GM23338 (cell line): Measurements from ENCODE around the gene PTPRN2. TPM values are rescaled to one million over a fixed set of nuclear protein-coding genes. Genes with fewer than 3 reads are reported as not detected.

Experiments
- ATAC-seq: fragments of 200-7000 bp; cut with Tn5 transposase; 3 replicates; pipeline ENCODE4 v1.9.1; 2020
- DNase-seq: peaks from one replicate; pipeline ENCODE4 v3.0.0-alpha.2; 2015; ENCODE audit warnings: low spot score
- H2AFZ ChIP-seq: fragments of 200-600 bp; sonication (generic); 2 replicates; pipeline ENCODE4 v1.8.0; 2016; ENCODE audit warnings: antibody characterized with exemption, mild to moderate bottlenecking, moderate library complexity
- H3F3A ChIP-seq: fragments of 200-600 bp; sonication (generic); replicated peaks from 2 replicates; pipeline ENCODE4 v1.8.0; 2017; ENCODE audit warnings: antibody characterized with exemption, mixed run types, low read depth
- H3K27ac ChIP-seq: fragments of 200-600 bp; sonication (generic); 2 replicates; pipeline ENCODE4 v1.6.1; 2016; ENCODE audit warnings: low read depth
- H3K27me3 ChIP-seq: fragments of 200-600 bp; sonication (generic); 2 replicates; pipeline ENCODE4 v1.8.0; 2016; ENCODE audit warnings: mild to moderate bottlenecking, mixed run types, moderate library complexity; ENCODE audit not compliant: insufficient read depth
- H3K36me3 ChIP-seq: fragments of 200-600 bp; sonication (generic); 2 replicates; pipeline ENCODE4 v1.8.0; 2016; ENCODE audit warnings: mild to moderate bottlenecking; ENCODE audit not compliant: insufficient read depth
- H3K4me1 ChIP-seq: fragments of 200-600 bp; sonication (generic); 2 replicates; pipeline ENCODE4 v1.8.0; 2016; ENCODE audit warnings: mild to moderate bottlenecking, moderate library complexity; ENCODE audit not compliant: insufficient read depth
- H3K4me2 ChIP-seq: fragments of 200-600 bp; sonication (generic); 2 replicates; pipeline ENCODE4 v1.7.1; 2017; ENCODE audit warnings: mixed run types
- H3K4me3 ChIP-seq: fragments of 200-600 bp; sonication (generic); 2 replicates; pipeline ENCODE4 v1.6.1; 2016; ENCODE audit warnings: mixed run types
- H3K79me2 ChIP-seq: fragments of 200-600 bp; sonication (generic); replicated peaks from 2 replicates; pipeline ENCODE4 v1.8.0; 2017; ENCODE audit warnings: mild to moderate bottlenecking; ENCODE audit not compliant: insufficient read depth
- H3K9me2 ChIP-seq: fragments of 200-600 bp; sonication (generic); 2 replicates; pipeline ENCODE4 v1.8.0; 2017; ENCODE audit not compliant: insufficient read depth
- H4K20me1 ChIP-seq: fragments of 200-600 bp; sonication (generic); replicated peaks from 2 replicates; pipeline ENCODE4 v1.8.0; 2017; ENCODE audit warnings: mild to moderate bottlenecking; ENCODE audit not compliant: insufficient read depth
- H3K27ac Mint-ChIP-seq: 2 replicates; pipeline ENCODE4 v1.8.0; 2020; ENCODE audit warnings: inconsistent platforms, mild to moderate bottlenecking, moderate library complexity, mixed read lengths
- H3K27me3 Mint-ChIP-seq: 3 replicates; pipeline ENCODE4 v1.8.0; 2022; ENCODE audit warnings: low read depth, mild to moderate bottlenecking, moderate library complexity, mixed read lengths, inconsistent platforms; ENCODE audit not compliant: insufficient read depth, poor library complexity
- H3K36me3 Mint-ChIP-seq: 3 replicates; pipeline ENCODE4 v1.8.0; 2021; ENCODE audit warnings: low read depth, mild to moderate bottlenecking, inconsistent platforms, moderate library complexity, mixed read lengths
- H3K4me1 Mint-ChIP-seq: 3 replicates; pipeline ENCODE4 v1.8.0; 2020; ENCODE audit warnings: mild to moderate bottlenecking, inconsistent platforms, mixed read lengths
- H3K4me3 Mint-ChIP-seq: 3 replicates; pipeline ENCODE4 v1.8.0; 2021; ENCODE audit warnings: moderate library complexity, mild to moderate bottlenecking, inconsistent platforms, mixed read lengths
- H3K9me3 Mint-ChIP-seq: 3 replicates; pipeline ENCODE4 v1.8.0; 2020; ENCODE audit warnings: moderate library complexity, mild to moderate bottlenecking, inconsistent platforms, mixed read lengths
- CREB1 ChIP-seq: fragments of 250-450 bp; sonication (Bioruptor Pico); IDR thresholded peaks from 2 replicates; pipeline ENCODE4 v1.5.0; 2020; ENCODE audit warnings: low read depth, mild to moderate bottlenecking, moderate library complexity
- EZH2 ChIP-seq: fragments of 200-600 bp; sonication (generic); IDR thresholded peaks from one replicate; pipeline ENCODE4 v1.8.0; 2017; ENCODE audit warnings: antibody characterized with exemption, mild to moderate bottlenecking, low read depth; ENCODE audit not compliant: unreplicated experiment
- EZH2phosphoT487 ChIP-seq: fragments of 200-600 bp; sonication (generic); IDR thresholded peaks from one replicate; pipeline ENCODE4 v1.8.1; 2018; ENCODE audit warnings: antibody characterized with exemption; ENCODE audit not compliant: unreplicated experiment
- JUNB ChIP-seq: IDR thresholded peaks from one replicate; pipeline ENCODE4 v1.6.1; 2016; ENCODE audit warnings: antibody characterized with exemption; ENCODE audit not compliant: unreplicated experiment
- NANOG ChIP-seq: IDR thresholded peaks from 2 replicates; pipeline ENCODE4 v1.6.1; 2016; ENCODE audit warnings: antibody characterized with exemption, borderline replicate concordance
- POLR2AphosphoS5 ChIP-seq: IDR thresholded peaks from 2 replicates; pipeline ENCODE4 v1.6.1; 2016; ENCODE audit warnings: antibody characterized with exemption, low read depth
- STAT1 ChIP-seq: IDR thresholded peaks from one replicate; pipeline ENCODE4 v1.6.1; 2016; ENCODE audit warnings: antibody characterized with exemption; ENCODE audit not compliant: unreplicated experiment
- ZNF114 ChIP-seq: fragments of 250-450 bp; sonication (Bioruptor Pico); IDR thresholded peaks from 2 replicates; pipeline ENCODE4 v1.5.0; 2020; ENCODE audit warnings: mild to moderate bottlenecking, moderate library complexity
- ZNF331 ChIP-seq: fragments of 250-450 bp; sonication (Bioruptor Pico); IDR thresholded peaks from 2 replicates; pipeline ENCODE4 v1.5.0; 2020; ENCODE audit warnings: low read depth, mild to moderate bottlenecking, moderate library complexity
- polyA plus RNA-seq: library from polyadenylated mRNA; unstranded; fragments of >200 nt; fragmentation: Nextera tagmentation; extraction: Ambion mirVana; gene quantifications from 2 replicates; pipeline ENCODE4 v1.2.1, GENCODE V29; 2016
- total RNA-seq: library from RNA; depleted of rRNA; stranded (reverse); fragments of >200 nt; shearing (Covaris generic); gene quantifications from 2 replicates; pipeline ENCODE4 v1.2.3, GENCODE V29; 2014
- TF ChIP-seq, protein P1 (sequence below): fragments of 250-450 bp; sonication (Bioruptor Pico); IDR thresholded peaks from 2 replicates; pipeline ENCODE4 v1.5.0; 2020; ENCODE audit warnings: mild to moderate bottlenecking, moderate library complexity
- TF ChIP-seq, protein P2 (sequence below): IDR thresholded peaks from 2 replicates; pipeline ENCODE4 v1.6.1; 2016; ENCODE audit warnings: antibody characterized with exemption
- TF ChIP-seq, protein P3 (sequence below), 2 experiments: fragments of 200-600 bp in 1 of 2; sonication (generic) in 1 of 2; conservative IDR thresholded peaks; 2 replicates each; pipeline versions ENCODE4 v1.5.1 to v1.6.1; 2016 to 2017; ENCODE audit warnings: antibody characterized with exemption in 2 of 2, low read depth in 2 of 2, mild to moderate bottlenecking in 2 of 2, moderate library complexity in 1 of 2

The PTPRN2 gene
- total and polyA plus RNA-seq, 2 experiments from 2014 or later: 0.87 to 4.0 TPM

DNA sequence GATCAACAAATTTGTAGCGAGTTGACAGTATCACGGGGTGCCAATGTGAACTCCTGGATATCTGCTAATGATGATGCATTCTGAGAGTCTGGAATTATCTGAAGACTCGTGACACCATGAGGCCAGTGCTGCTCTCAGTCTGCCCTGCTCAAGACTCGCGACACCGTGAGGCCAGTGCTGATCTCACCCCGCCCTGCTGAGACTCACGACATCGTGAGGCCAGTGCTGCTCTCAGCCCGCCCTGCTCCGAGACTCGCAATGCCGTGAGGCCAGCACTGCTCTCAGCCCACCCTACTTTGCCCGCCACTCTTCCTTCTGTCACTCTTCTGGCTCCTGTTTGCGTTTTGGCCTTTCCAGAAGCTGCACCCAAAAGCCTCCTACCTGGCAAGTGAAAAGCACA, 411.8 kb downstream of the PTPRN2 start:
- DNase-seq (no peak), ATAC-seq (no peak)
- TF ChIP-seq EZH2: no peak
- TF ChIP-seq EZH2phosphoT487: no peak
- no peak for TF ChIP-seq STAT1
- TF ChIP-seq, protein P1, sequence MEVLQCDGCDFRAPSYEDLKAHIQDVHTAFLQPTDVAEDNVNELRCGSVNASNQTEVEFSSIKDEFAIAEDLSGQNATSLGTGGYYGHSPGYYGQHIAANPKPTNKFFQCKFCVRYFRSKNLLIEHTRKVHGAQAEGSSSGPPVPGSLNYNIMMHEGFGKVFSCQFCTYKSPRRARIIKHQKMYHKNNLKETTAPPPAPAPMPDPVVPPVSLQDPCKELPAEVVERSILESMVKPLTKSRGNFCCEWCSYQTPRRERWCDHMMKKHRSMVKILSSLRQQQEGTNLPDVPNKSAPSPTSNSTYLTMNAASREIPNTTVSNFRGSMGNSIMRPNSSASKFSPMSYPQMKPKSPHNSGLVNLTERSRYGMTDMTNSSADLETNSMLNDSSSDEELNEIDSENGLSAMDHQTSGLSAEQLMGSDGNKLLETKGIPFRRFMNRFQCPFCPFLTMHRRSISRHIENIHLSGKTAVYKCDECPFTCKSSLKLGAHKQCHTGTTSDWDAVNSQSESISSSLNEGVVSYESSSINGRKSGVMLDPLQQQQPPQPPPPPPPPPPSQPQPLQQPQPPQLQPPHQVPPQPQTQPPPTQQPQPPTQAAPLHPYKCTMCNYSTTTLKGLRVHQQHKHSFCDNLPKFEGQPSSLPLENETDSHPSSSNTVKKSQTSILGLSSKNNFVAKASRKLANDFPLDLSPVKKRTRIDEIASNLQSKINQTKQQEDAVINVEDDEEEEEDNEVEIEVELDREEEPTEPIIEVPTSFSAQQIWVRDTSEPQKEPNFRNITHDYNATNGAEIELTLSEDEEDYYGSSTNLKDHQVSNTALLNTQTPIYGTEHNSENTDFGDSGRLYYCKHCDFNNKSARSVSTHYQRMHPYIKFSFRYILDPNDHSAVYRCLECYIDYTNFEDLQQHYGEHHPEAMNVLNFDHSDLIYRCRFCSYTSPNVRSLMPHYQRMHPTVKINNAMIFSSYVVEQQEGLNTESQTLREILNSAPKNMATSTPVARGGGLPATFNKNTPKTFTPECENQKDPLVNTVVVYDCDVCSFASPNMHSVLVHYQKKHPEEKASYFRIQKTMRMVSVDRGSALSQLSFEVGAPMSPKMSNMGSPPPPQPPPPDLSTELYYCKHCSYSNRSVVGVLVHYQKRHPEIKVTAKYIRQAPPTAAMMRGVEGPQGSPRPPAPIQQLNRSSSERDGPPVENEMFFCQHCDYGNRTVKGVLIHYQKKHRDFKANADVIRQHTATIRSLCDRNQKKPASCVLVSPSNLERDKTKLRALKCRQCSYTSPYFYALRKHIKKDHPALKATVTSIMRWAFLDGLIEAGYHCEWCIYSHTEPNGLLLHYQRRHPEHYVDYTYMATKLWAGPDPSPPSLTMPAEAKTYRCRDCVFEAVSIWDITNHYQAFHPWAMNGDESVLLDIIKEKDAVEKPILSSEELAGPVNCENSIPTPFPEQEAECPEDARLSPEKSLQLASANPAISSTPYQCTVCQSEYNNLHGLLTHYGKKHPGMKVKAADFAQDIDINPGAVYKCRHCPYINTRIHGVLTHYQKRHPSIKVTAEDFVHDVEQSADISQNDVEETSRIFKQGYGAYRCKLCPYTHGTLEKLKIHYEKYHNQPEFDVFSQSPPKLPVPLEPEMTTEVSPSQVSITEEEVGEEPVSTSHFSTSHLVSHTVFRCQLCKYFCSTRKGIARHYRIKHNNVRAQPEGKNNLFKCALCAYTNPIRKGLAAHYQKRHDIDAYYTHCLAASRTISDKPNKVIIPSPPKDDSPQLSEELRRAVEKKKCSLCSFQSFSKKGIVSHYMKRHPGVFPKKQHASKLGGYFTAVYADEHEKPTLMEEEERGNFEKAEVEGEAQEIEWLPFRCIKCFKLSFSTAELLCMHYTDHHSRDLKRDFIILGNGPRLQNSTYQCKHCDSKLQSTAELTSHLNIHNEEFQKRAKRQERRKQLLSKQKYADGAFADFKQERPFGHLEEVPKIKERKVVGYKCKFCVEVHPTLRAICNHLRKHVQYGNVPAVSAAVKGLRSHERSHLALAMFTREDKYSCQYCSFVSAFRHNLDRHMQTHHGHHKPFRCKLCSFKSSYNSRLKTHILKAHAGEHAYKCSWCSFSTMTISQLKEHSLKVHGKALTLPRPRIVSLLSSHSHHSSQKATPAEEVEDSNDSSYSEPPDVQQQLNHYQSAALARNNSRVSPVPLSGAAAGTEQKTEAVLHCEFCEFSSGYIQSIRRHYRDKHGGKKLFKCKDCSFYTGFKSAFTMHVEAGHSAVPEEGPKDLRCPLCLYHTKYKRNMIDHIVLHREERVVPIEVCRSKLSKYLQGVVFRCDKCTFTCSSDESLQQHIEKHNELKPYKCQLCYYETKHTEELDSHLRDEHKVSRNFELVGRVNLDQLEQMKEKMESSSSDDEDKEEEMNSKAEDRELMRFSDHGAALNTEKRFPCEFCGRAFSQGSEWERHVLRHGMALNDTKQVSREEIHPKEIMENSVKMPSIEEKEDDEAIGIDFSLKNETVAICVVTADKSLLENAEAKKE (CRISPR knock-in tag): no peak
- TF ChIP-seq ZNF331 (CRISPR knock-in tag): no peak
- no peak for TF ChIP-seq NANOG
- no peak for TF ChIP-seq ZNF114 (CRISPR knock-in tag)
- no peak for TF ChIP-seq POLR2AphosphoS5
- TF ChIP-seq, protein P2, sequence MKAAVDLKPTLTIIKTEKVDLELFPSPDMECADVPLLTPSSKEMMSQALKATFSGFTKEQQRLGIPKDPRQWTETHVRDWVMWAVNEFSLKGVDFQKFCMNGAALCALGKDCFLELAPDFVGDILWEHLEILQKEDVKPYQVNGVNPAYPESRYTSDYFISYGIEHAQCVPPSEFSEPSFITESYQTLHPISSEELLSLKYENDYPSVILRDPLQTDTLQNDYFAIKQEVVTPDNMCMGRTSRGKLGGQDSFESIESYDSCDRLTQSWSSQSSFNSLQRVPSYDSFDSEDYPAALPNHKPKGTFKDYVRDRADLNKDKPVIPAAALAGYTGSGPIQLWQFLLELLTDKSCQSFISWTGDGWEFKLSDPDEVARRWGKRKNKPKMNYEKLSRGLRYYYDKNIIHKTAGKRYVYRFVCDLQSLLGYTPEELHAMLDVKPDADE: no peak
- TF ChIP-seq CREB1 (CRISPR knock-in tag): no peak
- no peak for TF ChIP-seq JUNB
- TF ChIP-seq, protein P3, sequence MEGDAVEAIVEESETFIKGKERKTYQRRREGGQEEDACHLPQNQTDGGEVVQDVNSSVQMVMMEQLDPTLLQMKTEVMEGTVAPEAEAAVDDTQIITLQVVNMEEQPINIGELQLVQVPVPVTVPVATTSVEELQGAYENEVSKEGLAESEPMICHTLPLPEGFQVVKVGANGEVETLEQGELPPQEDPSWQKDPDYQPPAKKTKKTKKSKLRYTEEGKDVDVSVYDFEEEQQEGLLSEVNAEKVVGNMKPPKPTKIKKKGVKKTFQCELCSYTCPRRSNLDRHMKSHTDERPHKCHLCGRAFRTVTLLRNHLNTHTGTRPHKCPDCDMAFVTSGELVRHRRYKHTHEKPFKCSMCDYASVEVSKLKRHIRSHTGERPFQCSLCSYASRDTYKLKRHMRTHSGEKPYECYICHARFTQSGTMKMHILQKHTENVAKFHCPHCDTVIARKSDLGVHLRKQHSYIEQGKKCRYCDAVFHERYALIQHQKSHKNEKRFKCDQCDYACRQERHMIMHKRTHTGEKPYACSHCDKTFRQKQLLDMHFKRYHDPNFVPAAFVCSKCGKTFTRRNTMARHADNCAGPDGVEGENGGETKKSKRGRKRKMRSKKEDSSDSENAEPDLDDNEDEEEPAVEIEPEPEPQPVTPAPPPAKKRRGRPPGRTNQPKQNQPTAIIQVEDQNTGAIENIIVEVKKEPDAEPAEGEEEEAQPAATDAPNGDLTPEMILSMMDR (conservative IDR thresholded peaks at IDR 0.05; ENCODE audit: low read depth in 2 of 2): no peak
- H3K36me3 ChIP-seq: peaks cover 4% of the 10 kb centered on the region; the same call in 1 of the 2 replicates
- H3K4me3 Mint-ChIP-seq: no peak overlapping the region
- H3K27me3 Mint-ChIP-seq: no peaks in the 10 kb centered on the region
- H3K36me3 Mint-ChIP-seq: peaks cover 53% of the 10 kb centered on the region
- no peaks in the 10 kb centered on the region for H3K9me2 ChIP-seq
- H3K27ac ChIP-seq: no peak overlapping the region
- H3K79me2 ChIP-seq: no peaks in the 10 kb centered on the region
- H3K4me3 ChIP-seq: no peak overlapping the region
- H3K9me3 Mint-ChIP-seq: peaks cover 96% of the 10 kb centered on the region
- no peak overlapping the region for H3K27ac Mint-ChIP-seq
- H2AFZ ChIP-seq: no peak overlapping the region
- H3F3A ChIP-seq: no peaks in the 10 kb centered on the region
- H3K4me1 ChIP-seq: no peaks in the 10 kb centered on the region
- H3K27me3 ChIP-seq: no peaks in the 10 kb centered on the region
- H3K4me1 Mint-ChIP-seq: no peaks in the 10 kb centered on the region
- no peak overlapping the region for H3K4me2 ChIP-seq
- no peaks in the 10 kb centered on the region for H4K20me1 ChIP-seq
